GM19452 (cell line): ENCODE data around the gene ADD3.
"Not testable (repeated sequence)": the region's sequence is repeated elsewhere in the genome, so short reads cannot be mapped to it uniquely, and the experiment has no call there.

Experiments
- ATAC-seq: cut with Tn5 transposase; IDR thresholded peaks from one replicate; pipeline ENCODE4 v1.9.1; 2021; ENCODE audit not compliant: unreplicated experiment

Gene ADD3

DNA sequence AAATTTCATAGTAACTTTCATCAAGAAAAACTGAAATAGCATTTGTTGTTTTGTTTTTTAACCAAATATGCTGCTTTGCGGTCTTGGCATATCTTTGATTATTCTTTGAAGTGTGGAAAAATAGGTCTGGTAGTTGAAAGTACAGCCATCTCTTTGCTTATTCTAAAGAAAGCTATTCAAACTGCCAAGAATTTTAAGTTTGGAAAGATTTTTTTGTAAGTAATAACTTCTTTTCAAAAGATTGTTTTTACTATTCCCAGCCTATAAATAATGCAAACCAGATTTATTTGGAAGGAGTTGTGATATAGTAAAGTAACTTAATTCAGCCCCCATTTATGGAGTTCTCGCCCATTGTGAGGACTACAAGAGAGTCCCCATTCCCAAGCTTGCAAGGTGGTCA lies 87.0 kb downstream of the ADD3 start:
- ATAC-seq = no peak

DNA sequence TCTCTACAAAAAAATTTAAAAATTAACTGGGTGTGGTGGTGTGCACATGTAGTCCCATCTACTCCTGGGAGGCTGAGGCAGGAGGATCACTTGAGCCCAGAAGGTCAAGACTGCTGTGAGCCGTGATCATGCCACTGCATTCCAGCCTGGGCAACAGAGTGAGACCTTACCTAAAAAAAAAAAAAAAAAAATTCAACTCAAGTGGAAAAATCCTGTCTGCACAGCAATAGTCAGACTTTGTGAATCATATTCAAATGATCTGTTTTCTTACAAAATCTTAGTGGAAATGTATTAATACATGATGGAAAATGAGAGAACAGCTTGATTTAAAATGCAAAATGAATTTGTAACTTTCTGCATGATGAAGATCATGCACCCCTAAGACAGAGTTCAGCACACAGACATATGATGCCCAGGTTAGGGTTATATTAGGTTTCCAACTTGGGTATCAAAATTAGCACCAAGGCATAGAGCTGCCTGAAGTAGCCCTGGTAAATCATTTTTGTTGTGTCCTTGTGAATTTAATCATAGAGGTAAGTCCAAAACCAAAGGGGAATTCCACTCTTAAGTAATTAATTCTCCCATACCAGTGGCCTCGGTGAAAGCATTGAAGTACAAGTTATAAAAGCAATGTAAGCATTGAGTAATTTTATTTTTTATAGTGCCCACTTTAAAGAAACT lies 93.8 kb downstream of the ADD3 start:
- ATAC-seq = peak; percentile 65

DNA sequence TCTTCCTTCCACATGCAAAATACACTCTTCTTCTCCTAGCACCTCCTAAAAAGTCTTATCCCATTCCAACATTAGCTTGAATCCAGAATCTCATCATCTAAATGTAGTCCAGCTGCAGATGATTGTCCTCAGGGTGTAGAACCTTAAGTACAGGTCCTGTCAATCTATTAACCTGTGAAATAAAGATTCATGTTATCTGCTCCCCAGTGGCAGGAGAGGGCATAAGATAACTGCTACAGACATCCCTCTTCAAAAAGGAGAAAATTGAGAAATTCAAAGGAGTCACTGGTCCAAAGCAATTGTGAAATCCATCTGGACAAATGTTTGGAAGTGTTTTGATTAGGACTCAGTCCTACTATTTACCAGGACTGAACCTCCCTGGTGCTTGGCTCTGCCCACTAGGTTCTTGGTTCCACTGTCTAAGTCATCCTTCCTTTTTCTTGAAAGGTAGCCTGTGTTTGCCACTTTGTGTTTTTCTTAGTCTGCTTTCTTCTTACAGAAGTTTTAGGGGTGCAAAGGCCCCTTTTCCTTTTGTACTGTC lies 96.2 kb downstream of the ADD3 start:
- no peak for ATAC-seq

DNA sequence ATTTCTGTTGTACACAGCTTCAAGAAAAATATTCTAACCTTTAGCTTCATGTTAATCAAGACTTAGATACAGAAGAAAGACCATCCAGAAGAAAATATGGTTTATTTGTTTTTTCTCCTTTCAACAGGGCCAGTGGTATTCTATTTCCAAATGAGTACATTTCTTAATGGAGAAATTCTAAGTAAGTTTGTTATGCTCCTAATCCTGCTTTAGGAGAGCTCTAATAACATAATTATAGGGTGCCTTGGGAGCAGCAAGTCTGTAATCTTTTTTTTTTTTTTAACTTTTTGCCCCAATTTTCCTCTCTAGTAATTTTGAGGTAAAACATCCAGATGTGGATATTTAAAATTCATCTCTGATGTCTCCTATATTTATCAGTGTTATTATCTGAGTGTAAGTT lies 98.1 kb downstream of the ADD3 start:
- ATAC-seq = no peak

DNA sequence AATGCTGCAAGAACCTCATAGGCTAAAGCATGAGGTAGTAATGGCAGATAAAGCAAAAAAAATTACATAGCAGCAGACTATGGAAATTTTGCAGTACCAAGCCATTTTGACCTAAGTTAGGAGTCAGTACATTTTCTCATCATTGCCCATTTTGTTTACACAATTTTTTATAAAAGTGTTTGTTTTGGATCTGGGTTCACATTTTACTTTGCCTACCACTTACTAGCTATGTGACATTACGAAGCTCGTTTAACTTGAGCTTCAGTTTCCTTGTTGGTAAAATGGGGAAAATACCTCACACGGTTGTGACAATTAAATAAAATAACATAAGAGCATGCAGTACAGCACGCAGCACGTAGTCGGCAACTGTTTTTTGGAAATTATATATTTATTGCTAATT lies 99.6 kb downstream of the ADD3 start:
- ATAC-seq = no peak

DNA sequence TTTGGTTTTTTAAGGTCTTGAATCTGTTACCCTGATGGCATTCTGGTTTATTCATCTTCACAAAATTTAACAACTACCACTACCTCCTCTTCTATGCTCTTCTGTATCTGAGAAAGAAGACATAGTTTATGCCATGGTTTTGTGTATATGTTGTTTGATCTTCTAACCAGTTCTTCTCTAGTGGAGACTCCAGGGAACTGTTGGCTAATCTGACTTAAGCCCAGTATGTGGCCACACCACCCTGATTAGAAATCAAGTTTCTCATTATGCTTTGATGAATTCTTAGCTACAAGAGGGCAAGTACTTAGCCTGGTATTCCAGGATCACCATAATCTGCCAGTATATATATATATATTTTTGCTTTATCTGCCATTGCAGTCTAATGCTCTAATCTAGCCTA lies 100.1 kb downstream of the ADD3 start:
- ATAC-seq = no peak

DNA sequence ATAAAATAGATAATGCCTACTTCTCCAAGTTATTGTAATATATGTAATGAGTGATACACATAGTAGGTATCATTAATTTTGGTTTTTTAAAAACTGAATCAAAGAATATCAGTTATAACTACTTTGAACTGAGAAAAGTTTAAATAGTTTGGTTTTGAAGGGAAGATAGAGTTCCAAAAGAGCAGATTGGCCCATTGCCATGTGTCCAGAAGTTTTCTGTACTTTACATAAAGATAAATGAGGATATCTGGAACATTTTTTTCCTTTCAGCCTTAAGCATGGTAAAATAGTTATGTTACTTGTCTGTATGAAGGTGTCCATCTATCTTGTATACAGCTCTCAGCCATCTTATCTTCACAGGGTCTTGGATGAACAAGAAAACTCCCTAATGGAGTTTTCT lies 101.7 kb downstream of the ADD3 start:
- ATAC-seq = no peak

DNA sequence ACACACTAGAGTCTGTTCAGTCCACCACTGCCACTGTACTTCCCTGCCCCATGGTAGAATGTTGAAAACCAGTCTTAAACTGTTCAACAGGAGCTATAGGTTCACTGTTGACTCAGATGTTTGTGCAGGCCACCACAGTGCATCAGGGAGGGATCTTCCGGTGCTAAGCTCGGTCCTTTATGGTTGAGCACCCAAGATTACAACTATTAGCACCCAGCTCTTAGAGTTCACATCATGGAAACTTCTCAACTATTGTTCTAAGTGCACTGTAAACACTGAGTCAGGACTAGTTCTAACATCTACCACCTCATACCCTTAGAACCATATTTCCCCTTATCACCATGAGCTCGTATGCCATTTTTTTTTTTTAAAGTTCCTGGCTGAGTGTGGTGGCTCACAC lies 102.6 kb downstream of the ADD3 start:
- no peak for ATAC-seq

DNA sequence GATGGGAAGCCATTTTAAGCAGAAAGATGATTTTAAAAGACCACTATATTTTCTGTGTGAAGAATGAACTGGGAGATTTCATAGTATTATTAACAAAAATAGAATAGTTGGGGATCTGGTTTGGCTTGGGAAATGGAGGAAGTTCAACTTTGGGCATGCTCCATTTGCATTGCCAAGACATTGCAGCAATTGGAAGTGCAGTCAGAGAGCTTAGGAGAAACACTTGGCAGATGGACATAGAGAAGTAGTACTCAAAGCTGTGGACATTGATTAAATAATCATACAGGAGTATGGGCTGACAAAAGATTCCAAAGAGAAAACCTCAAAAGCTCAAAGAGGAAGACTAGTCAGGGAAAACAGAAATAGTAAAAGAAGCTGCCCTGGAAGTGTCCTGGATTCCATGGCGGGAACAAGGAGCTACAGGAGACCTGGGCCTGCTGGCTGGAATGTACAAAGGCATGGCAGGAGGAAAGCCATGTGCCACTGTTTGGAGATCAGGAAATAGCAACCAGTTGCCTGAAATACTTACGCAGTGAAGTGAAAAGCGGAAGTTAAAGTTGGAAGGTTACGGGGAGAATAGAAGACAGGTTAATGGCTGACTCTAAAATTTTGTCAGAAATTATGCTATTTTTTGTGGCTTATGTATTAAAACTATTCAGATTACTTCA lies 106.0 kb downstream of the ADD3 start:
- ATAC-seq = no peak

DNA sequence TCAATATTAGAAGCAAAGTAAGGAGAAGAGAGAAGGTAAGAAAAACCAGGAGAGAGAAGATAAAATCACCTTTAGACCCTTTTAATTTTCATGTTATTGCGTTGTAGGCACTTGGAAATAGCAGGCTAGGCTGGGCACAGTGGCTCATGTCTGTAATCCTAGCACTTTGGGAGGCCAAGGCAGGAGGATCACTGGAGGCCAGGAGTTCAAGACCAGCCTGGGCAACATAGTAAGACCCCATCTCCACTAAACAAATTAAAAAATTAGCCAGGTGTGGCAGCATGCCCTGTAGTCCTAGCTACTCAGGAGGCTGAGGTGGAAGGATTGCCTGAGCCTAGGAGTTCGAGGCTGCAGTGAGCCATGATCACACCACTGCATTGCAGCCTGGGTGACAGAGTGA lies 106.9 kb downstream of the ADD3 start:
- not testable (repeated sequence) for ATAC-seq

DNA sequence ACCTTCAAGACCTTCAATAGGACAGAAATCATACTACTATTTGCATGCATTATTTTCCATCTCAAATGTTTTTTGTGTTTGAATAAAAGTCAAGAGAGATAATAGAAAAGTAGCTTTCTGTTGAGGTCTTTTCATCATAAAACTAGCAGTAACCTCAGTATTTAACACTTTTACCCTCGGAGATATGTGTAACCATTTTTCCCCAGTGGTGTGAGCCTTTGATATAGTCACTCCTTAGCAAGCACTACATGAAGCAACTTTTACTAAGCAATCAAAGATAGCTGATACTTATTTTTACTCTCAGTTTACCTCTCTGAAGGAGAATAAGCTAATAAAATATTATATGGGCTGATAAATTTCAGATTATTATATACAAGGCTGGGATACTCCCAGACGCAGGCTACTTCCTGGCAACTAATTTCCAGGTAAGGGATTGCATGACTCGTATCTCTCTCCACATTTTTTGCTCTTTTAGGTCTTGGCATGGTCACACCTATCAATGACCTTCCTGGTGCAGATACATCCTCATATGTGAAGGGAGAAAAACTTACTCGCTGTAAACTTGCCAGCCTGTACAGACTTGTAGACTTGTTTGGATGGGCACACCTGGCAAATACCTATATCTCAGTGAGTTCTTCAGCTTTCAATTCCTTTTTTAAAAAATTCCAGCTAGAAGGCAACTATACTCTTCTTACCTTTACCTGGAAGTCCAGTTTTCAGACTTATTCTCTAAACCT lies 108.2 kb downstream of the ADD3 start:
- ATAC-seq = no peak

DNA sequence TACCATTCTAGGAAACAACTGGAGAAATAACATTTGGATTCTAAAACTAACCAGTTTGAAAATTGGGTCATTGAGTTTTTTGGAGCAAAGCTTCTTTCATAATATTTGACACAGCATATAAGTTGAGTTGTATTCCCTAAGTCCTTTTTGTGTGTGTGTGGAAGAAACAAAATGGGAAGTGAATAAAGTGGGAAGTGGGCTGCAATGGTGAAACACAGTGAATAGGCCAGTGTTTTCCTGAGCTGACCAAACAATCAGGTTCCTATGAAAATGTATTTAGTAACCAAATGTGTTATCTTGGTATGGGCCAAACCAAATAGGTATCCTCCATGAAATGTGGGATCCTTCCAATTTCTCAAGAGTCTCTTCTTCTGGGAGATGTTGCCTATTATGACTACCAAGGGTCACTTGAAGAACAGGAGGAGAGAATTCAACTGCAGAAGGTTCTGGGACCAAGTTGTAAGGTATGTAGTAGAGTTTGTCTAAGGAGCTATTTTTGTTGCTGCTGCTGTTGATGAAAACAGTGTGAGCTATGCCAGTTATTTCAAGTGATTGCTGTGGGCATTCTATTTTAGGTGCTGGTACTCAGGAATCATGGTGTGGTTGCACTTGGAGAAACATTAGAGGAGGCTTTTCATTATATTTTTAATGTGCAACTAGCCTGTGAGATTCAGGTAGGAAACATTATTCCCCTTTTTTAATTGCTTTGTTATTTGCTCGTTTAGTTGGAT lies 111.3 kb downstream of the ADD3 start:
- ATAC-seq = no peak

DNA sequence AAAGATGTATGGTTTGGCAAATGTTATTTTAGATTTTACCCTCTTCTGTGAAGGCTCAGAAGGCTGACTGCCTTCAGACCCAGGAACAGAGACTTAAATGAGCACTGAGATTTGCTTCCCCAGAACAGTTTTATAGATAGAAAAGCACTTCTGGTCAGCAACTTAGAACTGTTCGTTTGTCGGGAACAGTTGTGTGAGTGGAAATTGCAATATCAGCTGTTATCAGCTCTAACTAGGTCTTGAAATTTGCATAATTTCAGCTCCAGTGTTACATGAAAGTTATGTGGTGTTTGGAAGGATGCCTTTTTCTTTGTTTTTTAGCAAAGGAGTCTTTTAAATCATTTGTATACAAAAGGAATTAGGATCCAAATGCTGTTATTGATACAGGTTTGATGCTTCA lies 115.8 kb downstream of the ADD3 start:
- no peak for ATAC-seq

DNA sequence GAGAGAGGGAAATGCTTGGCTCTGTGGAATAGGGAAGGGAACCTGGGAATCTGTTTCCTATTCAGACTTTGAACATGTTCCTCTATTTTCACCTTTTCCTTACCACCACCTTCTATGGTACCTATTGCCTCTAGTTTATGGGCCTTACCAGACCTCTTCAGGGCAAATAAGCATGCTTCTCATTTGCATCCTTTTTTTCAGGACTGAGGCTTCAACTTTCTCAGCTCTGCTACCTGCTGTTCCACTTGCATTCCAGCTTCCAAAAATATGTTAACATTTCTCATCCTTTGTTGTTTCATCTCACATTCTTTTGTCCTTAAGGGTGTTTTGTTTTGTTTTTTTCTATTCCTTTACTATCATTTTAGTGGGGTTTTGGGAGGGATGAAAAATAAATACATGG lies 121.7 kb downstream of the ADD3 start:
- ATAC-seq = no peak

DNA sequence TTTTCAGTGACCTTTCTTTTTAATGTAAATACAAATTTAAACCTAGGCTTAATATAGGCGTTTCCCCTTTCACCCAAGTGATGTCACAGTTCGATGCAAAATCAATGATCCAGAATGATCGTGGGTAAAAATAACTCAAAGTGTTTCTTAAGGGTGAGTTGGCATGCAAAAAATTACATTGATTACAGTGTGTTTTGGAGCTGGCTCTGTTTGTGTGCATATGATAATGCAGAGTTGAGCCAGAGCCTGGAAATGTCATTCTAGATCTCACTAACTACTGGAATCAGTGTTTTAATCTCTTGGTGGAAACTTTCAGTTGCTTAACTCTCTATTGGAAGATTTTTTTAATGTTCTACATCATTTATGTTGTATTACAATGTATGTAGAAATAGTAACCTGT lies 127.1 kb downstream of the ADD3 start:
- ATAC-seq = no peak

DNA sequence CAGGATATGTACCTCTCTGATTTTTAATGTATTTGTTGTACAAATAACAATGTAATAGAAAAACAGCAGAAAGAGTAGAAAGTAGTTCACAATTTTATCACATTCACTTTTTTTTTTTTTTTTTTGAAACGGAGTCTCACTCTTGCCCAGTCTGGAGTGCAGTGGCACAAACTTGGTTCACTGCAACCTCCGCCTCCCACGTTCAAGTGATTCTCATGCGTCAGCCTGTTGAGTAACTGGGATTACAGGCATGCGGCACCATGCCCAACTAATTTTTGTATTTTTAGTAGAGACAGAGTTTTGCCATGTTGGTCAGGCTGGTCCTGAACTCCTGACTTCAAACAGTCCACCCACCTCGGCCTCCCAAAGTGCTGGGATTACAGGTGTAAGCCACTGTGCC lies 128.1 kb downstream of the ADD3 start:
- ATAC-seq = not testable (repeated sequence)

DNA sequence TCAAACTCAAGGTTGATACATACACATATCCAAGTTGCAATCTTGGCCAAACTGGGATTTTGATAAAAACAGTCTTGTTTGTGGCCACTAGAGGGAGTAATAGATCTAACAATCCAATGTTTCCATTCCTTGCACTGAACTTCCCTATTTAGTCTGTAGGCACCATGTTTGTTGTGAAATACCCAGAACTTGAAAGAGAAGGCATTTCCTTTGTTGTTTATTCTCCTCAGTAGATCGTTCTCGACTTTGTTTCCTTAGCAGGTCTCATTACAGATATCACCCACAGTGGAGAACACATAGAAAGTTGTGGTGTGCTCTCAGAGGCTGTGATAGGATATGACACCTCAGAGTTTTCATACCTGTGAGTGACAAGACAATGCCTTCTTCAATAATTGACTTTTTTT lies 129.4 kb downstream of the ADD3 start:
- peak; percentile 66 for ATAC-seq

DNA sequence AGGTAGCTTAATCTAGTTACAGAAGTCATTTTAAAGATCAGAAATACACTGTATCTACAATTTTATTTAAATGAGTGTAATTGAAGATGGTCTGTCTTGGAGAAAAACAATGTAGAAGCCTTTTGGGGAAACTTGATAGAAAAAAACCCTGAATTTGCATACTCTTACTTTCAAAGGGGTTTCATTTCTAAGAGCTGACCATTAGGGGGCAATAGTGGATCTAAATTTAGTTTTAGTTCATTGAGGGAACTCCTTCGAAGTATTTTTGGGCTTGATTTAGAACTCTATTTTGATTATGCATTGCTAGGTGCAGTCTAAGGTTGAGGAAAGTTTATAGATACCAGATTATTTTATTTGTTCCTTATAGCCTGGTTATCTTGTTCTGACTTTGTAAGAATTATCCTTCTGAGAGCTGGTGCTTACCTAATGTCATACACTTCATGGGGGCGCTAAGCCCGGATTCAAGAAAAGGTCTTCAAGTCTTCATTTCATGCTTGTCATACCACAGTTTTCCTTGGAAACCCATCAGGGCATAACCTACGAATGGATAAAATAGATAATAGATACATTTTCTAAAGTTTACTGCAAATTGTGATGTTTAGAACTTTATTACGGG lies 130.5 kb downstream of the ADD3 start:
- ATAC-seq = peak; percentile 38

DNA sequence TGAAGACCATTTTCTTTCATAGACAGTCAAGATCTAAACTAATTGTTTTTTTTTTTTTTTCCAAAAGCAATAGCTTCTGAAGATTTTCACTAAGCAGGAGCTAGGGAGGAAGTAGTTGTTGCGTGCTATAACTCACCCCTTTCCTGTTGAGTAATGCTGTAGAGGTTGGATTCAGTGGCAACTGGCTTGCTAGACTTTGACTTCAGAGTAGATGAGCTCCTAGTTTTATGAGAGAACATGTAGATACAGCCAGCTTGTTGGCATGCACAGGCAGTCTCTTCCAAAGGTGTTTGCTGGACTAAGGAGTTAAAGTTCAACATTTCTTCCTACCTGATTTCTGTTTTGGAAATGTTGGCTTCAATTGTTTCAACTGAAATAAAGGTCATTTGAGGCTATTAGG lies 133.4 kb downstream of the ADD3 start:
- no peak for ATAC-seq

DNA sequence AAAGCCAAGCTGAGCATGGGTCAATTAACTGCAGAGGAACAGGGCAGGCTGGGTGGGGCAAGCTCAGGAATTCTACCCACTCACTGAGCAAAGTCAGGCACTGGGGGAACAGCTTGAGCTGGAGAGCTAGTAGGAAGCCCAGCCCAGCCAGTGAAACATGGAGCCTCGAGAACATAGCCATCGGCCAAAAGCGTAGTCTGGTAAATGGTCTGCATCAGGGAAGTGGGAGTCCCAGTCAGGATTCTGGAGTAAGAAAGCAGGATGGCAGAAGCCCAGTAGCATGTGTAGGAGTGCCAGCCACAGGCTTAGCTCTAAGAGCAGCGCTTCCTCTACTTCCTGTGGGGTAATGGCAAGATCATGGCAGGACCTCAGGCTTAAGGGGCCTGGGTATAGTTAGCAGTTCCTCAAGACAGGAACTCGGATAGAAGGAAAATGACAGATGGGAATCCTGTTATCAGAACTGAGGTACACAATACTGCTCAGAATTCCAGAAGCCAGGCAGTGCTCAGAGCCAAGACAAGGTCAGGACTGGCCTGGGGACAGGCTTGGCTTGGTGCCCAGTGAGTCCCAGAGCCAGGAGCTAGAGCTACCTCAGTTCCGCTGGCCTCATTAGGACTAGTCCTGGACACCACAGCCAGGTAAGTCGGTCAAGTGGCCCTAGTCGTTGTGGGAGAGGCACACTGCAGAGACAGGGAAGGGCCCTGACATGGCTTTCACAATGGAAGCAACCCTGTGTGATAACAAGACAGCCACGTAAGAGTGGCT lies 134.3 kb downstream of the ADD3 start:
- no peak for ATAC-seq
